Activated naive CD4-positive, alpha-beta T cell treated with anti-CD3 and anti-CD28 coated beads, Interleukin-2, amount 10 ng/mL, durations not matched to agents 7 days and 5 days (primary cell): Measurements from ENCODE around the gene NSUN2.

ENCODE experiments used
- CTCF ChIA-PET: fragments of 350-600 bp; sonication (Branson Sonifier 250); formaldehyde crosslinking; loops from one replicate; lab custom pipeline; 2021; ENCODE audit warnings: antibody characterized with exemption; lab: Charles Lee
- DNase-seq: peaks from one replicate; pipeline ENCODE4 v3.0.0-alpha.2; 2020
- H3K27ac Mint-ChIP-seq: one replicate; pipeline ENCODE4 v1.8.0; 2021; ENCODE audit warnings: mild to moderate bottlenecking, moderate library complexity, mixed read lengths
- H3K27me3 Mint-ChIP-seq: one replicate; pipeline ENCODE4 v1.8.0; 2021; ENCODE audit warnings: mild to moderate bottlenecking, mixed read lengths
- H3K36me3 Mint-ChIP-seq: one replicate; pipeline ENCODE4 v1.8.0; 2021; ENCODE audit warnings: mixed read lengths
- H3K4me1 Mint-ChIP-seq: one replicate; pipeline ENCODE4 v1.8.0; 2021; ENCODE audit warnings: mixed read lengths
- H3K4me3 Mint-ChIP-seq: one replicate; pipeline ENCODE4 v1.8.0; 2021; ENCODE audit warnings: mild to moderate bottlenecking, moderate library complexity, mixed read lengths
- H3K9me3 Mint-ChIP-seq: one replicate; pipeline ENCODE4 v1.8.0; 2021; ENCODE audit warnings: mixed read lengths

The NSUN2 gene

DNA sequence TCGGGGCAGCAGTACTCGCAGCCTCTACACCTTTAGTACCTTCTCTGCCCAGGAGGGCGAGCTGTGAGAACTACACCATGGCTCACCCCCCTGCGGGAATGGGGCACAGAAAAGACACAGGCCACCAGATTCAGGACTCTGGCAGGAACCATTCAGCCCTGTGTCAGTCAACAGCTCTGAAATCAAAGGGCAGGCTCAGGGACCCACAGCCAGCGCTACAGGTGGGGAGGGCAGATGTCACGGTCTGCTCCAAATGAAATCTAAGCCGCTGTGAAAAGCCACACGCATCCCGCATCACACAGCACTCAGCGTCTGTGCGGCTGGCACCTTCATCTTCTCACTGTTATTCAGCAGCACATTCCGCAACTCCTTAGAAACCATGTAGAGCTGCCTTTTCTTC, 27.9 kb downstream of the NSUN2 start:
- DNase-seq, result no peak
- peaks cover 75% of the 10 kb centered on the region for H3K36me3 Mint-ChIP-seq

GRCh38 chr5:6604341-6604740, 28.5 kb downstream of the NSUN2 start:
- H3K27me3 Mint-ChIP-seq, result no peaks in the 10 kb centered on the region
- H3K4me1 Mint-ChIP-seq, result peaks cover 11% of the 10 kb centered on the region
- DNase-seq, result no peak
- CTCF ChIA-PET, result no interaction called here
- H3K36me3 Mint-ChIP-seq, result peaks cover 69% of the 10 kb centered on the region
- no peak overlapping the region for H3K4me3 Mint-ChIP-seq
- H3K9me3 Mint-ChIP-seq, result no peaks in the 10 kb centered on the region
- H3K27ac Mint-ChIP-seq, result no peak overlapping the region

More for the DNA sequence above, 27.9 kb downstream of the NSUN2 start:
- no peak overlapping the region for H3K27ac Mint-ChIP-seq
- H3K9me3 Mint-ChIP-seq, result no peaks in the 10 kb centered on the region
- peaks cover 11% of the 10 kb centered on the region for H3K4me1 Mint-ChIP-seq
- no peak overlapping the region for H3K4me3 Mint-ChIP-seq
- no peaks in the 10 kb centered on the region for H3K27me3 Mint-ChIP-seq
- CTCF ChIA-PET, result interaction anchor here (1.0 kb wide), 1 partner anchor 140 kb away, joined by 3 read pairs; no protein-coding TSS in a partner anchor

DNA sequence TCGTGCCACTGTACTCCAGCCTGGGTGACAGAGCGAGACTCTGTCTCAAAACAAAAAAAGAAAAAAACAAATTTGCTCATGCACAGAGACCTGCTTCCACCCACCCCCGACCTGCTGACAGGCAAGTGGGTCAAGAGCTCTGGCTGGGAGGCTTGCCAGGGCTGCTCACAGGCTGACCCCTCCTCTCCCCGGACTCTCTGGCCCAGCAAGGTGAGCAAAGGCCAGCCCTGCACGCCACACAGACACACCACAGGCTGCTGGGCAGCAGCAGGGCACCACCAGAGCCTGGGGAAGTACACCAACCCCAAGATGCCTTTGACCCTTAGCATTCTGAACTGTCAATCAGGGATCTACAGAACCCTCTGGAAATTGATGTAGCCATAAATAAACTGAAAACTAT, 29.2 kb downstream of the NSUN2 start:
- no peak overlapping the region for H3K4me3 Mint-ChIP-seq
- CTCF ChIA-PET, result no interaction called here
- no peak for DNase-seq
- H3K4me1 Mint-ChIP-seq, result peaks cover 11% of the 10 kb centered on the region
- no peak overlapping the region for H3K27ac Mint-ChIP-seq
- no peaks in the 10 kb centered on the region for H3K9me3 Mint-ChIP-seq
- peaks cover 68% of the 10 kb centered on the region for H3K36me3 Mint-ChIP-seq
- H3K27me3 Mint-ChIP-seq, result no peaks in the 10 kb centered on the region

GRCh38 chr5:6602441-6602840, 30.4 kb downstream of the NSUN2 start:
- no peaks in the 10 kb centered on the region for H3K9me3 Mint-ChIP-seq
- H3K36me3 Mint-ChIP-seq, result peaks cover 71% of the 10 kb centered on the region

DNA sequence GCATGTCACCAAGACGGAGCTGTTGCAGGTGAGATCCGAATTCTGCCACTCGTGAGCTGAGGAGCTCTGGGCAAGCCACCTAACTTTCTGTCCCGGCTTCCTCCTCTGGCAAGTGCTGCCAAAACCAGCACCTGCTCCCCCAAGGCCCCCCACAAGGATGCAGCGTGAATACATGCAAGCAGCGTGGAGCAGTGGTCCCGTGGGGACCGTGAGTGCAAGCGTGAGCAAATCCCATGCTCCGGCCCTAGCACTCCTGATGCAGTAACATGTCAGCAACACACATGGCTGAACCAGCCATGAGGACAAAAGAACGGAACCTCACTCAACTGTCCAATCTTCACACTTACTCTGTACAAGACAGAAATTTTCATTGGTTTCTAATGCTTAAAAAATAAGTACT, 31.0 kb downstream of the NSUN2 start:
- H3K4me3 Mint-ChIP-seq, result no peak overlapping the region
- H3K9me3 Mint-ChIP-seq, result no peaks in the 10 kb centered on the region
- H3K4me1 Mint-ChIP-seq, result no peaks in the 10 kb centered on the region
- H3K27ac Mint-ChIP-seq, result no peak overlapping the region
- no peaks in the 10 kb centered on the region for H3K27me3 Mint-ChIP-seq
- CTCF ChIA-PET, result no interaction called here
- DNase-seq, result no peak
- H3K36me3 Mint-ChIP-seq, result peaks cover 69% of the 10 kb centered on the region

More at GRCh38 chr5:6602441-6602840, 30.4 kb downstream of the NSUN2 start:
- no peak for DNase-seq
- CTCF ChIA-PET, result no interaction called here
- Mint-ChIP-seq H3K4me1 (peaks cover under 1% of the 10 kb centered on the region), H3K27me3 (no peaks in the 10 kb centered on the region), H3K4me3 (no peak overlapping the region), H3K27ac (no peak overlapping the region)

- peaks cover 71% of the 10 kb centered on the region for H3K36me3 Mint-ChIP-seq
- no peak for DNase-seq
- peak overlapping the region; percentile 46 for H3K27ac Mint-ChIP-seq
- H3K4me1 Mint-ChIP-seq, result no peaks in the 10 kb centered on the region
- CTCF ChIA-PET, result no interaction called here
- H3K4me3 Mint-ChIP-seq, result no peak overlapping the region
- H3K9me3 Mint-ChIP-seq, result no peaks in the 10 kb centered on the region
- no peaks in the 10 kb centered on the region for H3K27me3 Mint-ChIP-seq
Observed at GRCh38 chr5:6601271-6601670, 31.6 kb downstream of the NSUN2 start.

DNA sequence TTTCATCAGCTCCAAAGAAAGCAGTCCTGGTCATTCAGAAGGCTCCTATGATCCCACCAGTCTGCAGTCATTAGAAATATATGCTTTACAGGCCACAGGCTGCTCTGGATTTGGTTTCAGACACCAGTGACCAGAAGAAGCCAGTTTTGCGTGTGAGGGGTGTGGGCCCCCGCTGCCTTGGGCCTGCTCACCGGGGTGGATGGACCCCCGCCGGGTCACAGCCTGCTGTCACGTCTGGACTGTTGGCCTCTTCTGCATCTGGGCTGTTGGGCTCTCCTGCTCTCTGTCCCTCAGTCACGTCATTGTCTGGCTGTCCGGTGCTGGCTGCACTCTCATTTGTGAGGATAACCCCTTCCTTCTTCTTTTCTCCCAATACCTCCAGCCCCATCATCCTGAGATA, 33.1 kb downstream of the NSUN2 start:
- Mint-ChIP-seq H3K4me3 (no peak overlapping the region), H3K4me1 (no peaks in the 10 kb centered on the region), H3K27me3 (no peaks in the 10 kb centered on the region), H3K27ac (no peak overlapping the region), H3K36me3 (peaks cover 66% of the 10 kb centered on the region), H3K9me3 (no peaks in the 10 kb centered on the region)
- CTCF ChIA-PET, result no interaction called here
- no peak for DNase-seq

DNA sequence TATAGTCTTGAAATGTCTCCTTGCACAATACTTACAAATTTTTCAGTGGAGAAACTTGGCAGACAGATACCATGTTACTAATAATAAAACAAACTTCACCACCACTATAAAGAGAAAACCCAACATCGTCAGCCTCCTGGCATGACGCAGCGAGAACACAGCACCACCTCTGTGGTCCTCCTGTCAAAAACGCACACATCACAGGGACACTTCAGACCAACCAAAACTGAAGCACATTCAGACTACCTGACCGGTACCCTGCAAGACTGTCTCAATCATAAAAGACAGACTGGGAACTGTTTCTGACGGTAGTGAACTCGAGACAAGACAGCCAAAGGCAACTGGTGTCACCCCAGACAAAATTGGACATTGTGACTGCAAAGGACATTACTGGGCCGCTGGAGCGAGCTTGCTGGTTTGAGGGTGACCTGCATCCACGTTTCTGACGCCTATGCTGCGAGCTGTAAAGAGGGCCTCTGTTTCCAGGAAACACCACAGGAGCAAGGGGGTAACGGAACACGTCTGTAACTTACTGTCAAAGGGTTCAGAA, 34.4 kb downstream of the NSUN2 start:
- Mint-ChIP-seq H3K27ac (no peak overlapping the region), H3K4me1 (no peaks in the 10 kb centered on the region), H3K4me3 (no peak overlapping the region), H3K9me3 (no peaks in the 10 kb centered on the region), H3K27me3 (no peaks in the 10 kb centered on the region), H3K36me3 (peaks cover 56% of the 10 kb centered on the region)
- DNase-seq, result no peak
- CTCF ChIA-PET, result no interaction called here

DNA sequence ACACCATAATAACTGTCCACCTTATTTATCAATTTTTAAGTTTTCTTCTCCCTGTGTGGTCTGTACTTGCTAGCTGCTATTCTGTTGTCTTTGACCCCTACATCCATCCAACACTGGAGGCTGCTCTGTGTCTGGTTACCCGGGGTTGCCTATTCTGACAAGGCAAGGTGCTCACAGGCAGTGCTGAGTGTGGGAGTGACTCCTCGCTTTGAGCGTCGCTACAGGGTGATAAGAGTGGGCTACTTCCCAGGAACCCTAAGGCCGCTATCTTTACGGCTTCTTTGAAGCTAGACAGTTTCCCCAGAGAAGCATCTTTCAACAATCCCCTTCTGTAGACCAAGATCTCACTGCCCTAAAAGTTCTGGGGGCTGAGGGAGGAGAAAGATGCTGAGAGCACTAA, 35.3 kb downstream of the NSUN2 start:
- CTCF ChIA-PET, result no interaction called here
- Mint-ChIP-seq H3K27ac (no peak overlapping the region), H3K36me3 (peaks cover 48% of the 10 kb centered on the region), H3K9me3 (no peaks in the 10 kb centered on the region), H3K4me3 (no peak overlapping the region), H3K4me1 (no peaks in the 10 kb centered on the region), H3K27me3 (no peaks in the 10 kb centered on the region)
- no peak for DNase-seq

DNA sequence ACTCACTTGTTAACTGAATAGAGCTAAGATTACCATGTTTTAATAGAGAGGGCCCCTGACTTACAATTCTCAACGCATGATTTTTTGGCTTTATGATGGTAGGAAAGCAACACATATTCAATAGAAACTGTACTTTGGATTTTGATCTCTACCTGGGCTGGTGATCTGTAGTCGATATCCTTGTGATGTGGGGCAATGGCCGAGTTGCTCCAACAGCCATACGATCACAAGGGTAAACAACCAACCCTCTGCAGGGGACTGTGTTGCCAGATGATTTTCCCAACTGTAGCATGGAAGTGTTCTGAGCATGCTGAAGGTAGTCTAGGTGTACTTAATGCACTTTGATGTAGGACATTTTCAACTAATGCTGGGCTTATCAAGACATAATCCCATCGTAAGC, 36.5 kb downstream of the NSUN2 start:
- no peak overlapping the region for H3K27ac Mint-ChIP-seq
- CTCF ChIA-PET, result no interaction called here
- peaks cover 37% of the 10 kb centered on the region for H3K36me3 Mint-ChIP-seq
- H3K9me3 Mint-ChIP-seq, result no peaks in the 10 kb centered on the region
- peaks cover 5% of the 10 kb centered on the region for H3K27me3 Mint-ChIP-seq
- no peak overlapping the region for H3K4me3 Mint-ChIP-seq
- no peak for DNase-seq
- no peaks in the 10 kb centered on the region for H3K4me1 Mint-ChIP-seq

DNA sequence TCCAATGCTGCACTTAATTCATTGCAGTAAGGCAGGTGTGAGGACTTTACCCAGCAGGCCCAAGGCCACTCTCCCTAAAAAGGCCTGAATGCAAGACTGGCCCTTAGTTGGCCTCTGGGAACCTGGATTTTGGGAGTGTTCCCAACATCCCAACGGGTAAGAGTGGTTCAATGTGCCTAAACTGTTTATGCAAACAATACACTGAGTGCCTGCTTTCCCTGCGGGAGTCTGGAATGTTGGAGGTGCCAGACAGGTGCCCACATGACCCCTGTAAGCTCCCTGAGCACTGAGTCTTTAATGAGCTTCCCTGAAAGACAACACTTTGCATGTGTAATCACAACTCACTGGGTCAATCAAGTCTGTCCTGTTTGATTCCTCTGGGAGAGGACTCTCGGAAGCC, 37.4 kb downstream of the NSUN2 start:
- Mint-ChIP-seq H3K27me3 (peaks cover 5% of the 10 kb centered on the region), H3K4me1 (no peaks in the 10 kb centered on the region), H3K27ac (no peak overlapping the region), H3K9me3 (no peaks in the 10 kb centered on the region), H3K4me3 (no peak overlapping the region), H3K36me3 (peaks cover 27% of the 10 kb centered on the region)
- CTCF ChIA-PET, result no interaction called here
- no peak for DNase-seq

GRCh38 chr5:6594066-6594465, 38.8 kb downstream of the NSUN2 start:
- no peaks in the 10 kb centered on the region for H3K4me1 Mint-ChIP-seq
- peaks cover 23% of the 10 kb centered on the region for H3K36me3 Mint-ChIP-seq
- H3K9me3 Mint-ChIP-seq, result no peaks in the 10 kb centered on the region
- CTCF ChIA-PET, result no interaction called here
- peaks cover 11% of the 10 kb centered on the region for H3K27me3 Mint-ChIP-seq
- H3K4me3 Mint-ChIP-seq, result no peak overlapping the region
- no peak overlapping the region for H3K27ac Mint-ChIP-seq
- DNase-seq, result no peak

- Mint-ChIP-seq H3K27me3 (peaks cover 11% of the 10 kb centered on the region), H3K36me3 (peaks cover 18% of the 10 kb centered on the region), H3K27ac (no peak overlapping the region), H3K4me3 (no peak overlapping the region), H3K4me1 (no peaks in the 10 kb centered on the region), H3K9me3 (no peaks in the 10 kb centered on the region)
- CTCF ChIA-PET, result no interaction called here
- DNase-seq, result no peak
Observed at GRCh38 chr5:6593148-6594016, 39.5 kb downstream of the NSUN2 start.

DNA sequence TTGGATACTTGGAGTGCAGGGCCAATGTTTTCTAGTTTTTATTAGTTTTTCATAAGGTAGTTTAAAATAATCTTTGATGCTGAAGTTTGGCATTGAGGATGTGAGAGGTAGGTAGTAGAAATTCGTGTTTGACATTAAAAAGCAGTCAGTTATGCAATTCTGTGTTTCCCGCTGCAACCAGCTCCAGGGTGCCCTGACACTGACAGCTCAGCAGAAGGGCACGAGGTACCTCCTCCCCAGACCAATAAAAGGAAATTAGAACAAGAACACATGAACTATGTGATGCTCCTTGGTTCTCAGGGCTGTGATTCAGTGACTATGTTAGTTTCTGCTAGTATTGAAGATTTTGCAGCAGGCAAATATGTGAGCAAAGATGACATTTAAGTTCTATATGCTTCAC, 40.2 kb downstream of the NSUN2 start:
- Mint-ChIP-seq H3K36me3 (peaks cover 14% of the 10 kb centered on the region), H3K27me3 (peaks cover 11% of the 10 kb centered on the region), H3K9me3 (no peaks in the 10 kb centered on the region), H3K4me3 (no peak overlapping the region), H3K27ac (no peak overlapping the region), H3K4me1 (no peaks in the 10 kb centered on the region)
- no peak for DNase-seq
- CTCF ChIA-PET, result no interaction called here

- peaks cover 8% of the 10 kb centered on the region for H3K36me3 Mint-ChIP-seq
- H3K4me1 Mint-ChIP-seq, result no peaks in the 10 kb centered on the region
- no peaks in the 10 kb centered on the region for H3K9me3 Mint-ChIP-seq
- H3K4me3 Mint-ChIP-seq, result no peak overlapping the region
- no peak overlapping the region for H3K27ac Mint-ChIP-seq
- CTCF ChIA-PET, result no interaction called here
- peaks cover 18% of the 10 kb centered on the region for H3K27me3 Mint-ChIP-seq
- DNase-seq, result no peak
Observed at GRCh38 chr5:6591671-6592288, 41.1 kb downstream of the NSUN2 start.
